GM19438 (cell line): ENCODE measurements around the gene PVR.
"Not testable (repeated sequence)": the region's sequence is repeated elsewhere in the genome, so short reads cannot be mapped to it uniquely, and the experiment has no call there.

Experiments
- ATAC-seq: cut with Tn5 transposase; IDR thresholded peaks from one replicate; pipeline ENCODE4 v1.9.1; 2021; ENCODE audit warnings: low read depth; ENCODE audit not compliant: unreplicated experiment

Gene PVR

GRCh38 chr19:44668985-44669764 is 25.5 kb downstream of the PVR start:
- ATAC-seq = no peak

- not testable (repeated sequence) for ATAC-seq
Measured at GRCh38 chr19:44670027-44670426, 26.3 kb downstream of the PVR start.

DNA sequence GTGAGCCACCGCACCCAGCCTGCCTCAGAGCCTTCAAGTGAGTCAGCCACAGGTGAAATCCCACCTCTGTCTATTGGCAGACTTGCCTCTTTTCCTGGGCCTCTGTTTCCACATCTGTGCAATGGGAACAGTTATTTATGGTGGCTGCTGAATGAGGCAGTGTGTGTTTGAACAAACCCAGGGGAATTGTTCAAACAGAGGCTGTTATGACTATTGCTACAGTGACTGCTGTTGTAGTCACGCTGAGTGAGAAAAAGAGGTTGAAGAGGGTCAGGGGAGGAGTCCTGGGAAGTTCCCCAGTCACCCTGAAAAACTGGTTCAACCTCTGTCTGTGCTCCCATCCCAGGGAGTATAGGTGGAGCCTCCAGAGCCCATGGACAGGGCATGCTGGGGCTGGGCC is 27.7 kb downstream of the PVR start, which contains the start of gene CEACAM19:
Gene CEACAM19 (plus strand): TSS at position 83 of the 400 bp plus-strand sequence. CDS start 450 bp downstream, outside the sequence.
- no peak for ATAC-seq

DNA sequence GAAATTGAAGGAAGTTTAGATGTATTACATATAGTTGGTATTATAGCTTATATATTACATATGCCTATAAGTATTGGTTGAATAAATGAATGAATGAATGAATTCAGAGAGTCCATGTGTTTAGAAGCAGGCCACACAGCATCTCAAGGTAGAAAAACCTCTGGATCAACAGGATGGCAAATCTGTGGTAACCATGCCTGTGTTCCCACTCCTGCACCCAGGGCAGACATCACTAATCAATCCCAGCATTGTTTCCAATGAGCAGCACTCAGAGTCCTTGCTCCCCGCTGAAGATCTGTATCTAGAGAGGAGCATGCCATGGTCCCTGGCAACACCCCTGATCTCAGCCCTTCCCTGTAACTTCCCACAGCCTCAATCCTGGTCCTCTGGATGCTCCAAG is 28.5 kb downstream of the PVR start:
- no peak for ATAC-seq

GRCh38 chr19:44673510-44673909 is 29.8 kb downstream of the PVR start:
- no peak for ATAC-seq

- ATAC-seq = no peak
Measured at GRCh38 chr19:44675521-44675920, 31.8 kb downstream of the PVR start.

DNA sequence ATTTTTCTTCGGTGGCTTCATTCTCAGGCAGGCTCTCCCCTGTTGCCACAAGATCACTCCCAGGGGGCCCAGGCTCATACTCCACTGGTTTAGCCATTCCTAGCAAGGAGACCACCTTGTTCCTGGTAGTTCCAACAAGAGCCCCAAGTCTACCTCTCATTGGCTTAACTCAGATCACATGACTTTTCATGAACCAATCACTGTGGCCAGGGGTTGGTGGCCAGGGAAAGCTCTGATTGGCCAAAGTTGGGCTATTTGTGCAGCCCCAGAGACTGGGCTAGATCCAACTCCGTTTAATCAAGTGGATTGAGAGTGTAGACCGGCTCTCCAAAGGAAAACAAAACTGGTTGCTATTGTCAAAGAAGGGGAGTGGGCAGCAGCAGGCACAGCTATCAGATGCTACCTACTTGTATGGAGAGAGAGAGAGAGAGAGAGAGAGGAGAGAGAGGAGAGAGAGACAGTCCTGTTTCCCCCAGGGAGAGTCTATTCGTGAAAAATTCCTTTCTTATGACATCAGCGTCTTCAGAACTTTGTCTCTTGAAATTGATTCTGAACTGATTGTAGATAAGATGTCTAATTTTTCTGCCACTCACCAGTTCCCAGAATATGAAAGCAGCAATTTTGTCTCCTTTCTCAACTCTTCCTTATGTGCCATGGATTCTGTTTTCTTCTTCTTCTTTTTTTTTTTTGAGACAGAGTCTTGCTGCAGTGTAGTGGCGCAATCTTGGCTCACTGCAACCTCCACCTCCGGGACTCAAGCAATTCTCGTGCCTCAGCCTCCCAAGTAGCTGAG is 33.5 kb downstream of the PVR start:
- no peak for ATAC-seq

DNA sequence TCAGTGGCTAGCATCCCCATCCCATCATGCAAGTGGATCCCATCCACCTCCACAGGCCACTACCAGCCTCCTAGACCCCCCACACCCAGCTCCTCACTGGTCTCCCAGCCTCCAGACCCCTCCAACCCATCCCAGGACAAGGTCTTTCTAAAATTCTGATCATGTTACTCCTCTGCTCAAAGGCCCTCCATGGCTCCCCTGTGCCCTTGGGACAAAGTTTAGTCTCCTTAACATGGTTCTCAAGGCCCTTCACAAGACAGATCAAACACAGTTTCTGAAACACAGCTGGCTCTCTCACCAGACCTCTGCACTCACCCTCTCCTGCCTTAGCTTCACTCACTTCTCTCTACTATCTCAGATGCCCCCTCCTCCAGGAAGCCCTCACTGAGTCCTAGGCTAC is 36.8 kb downstream of the PVR start:
- no peak for ATAC-seq

- no peak for ATAC-seq
Measured at GRCh38 chr19:44681992-44682790, 38.5 kb downstream of the PVR start.

DNA sequence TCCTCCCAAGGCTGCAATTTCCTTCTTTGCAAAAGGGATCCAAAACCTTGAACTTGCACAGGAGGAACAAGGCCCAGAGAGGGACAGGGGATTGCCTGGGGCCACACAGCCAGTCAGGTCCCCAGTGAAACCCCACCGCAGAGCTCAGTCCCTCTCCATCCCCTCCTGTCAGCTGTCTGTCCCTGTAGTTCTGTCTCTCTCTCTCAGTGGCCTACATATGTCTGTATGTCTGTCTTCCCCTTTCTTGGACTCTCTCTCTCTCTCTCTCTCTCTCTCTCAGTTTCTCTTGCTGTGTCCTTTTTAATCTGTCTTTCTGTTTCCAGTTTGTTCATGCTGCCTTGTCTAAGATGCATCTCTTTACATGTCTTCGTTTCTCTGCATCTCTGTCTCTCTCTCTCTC is 39.1 kb downstream of the PVR start:
- no peak for ATAC-seq

DNA sequence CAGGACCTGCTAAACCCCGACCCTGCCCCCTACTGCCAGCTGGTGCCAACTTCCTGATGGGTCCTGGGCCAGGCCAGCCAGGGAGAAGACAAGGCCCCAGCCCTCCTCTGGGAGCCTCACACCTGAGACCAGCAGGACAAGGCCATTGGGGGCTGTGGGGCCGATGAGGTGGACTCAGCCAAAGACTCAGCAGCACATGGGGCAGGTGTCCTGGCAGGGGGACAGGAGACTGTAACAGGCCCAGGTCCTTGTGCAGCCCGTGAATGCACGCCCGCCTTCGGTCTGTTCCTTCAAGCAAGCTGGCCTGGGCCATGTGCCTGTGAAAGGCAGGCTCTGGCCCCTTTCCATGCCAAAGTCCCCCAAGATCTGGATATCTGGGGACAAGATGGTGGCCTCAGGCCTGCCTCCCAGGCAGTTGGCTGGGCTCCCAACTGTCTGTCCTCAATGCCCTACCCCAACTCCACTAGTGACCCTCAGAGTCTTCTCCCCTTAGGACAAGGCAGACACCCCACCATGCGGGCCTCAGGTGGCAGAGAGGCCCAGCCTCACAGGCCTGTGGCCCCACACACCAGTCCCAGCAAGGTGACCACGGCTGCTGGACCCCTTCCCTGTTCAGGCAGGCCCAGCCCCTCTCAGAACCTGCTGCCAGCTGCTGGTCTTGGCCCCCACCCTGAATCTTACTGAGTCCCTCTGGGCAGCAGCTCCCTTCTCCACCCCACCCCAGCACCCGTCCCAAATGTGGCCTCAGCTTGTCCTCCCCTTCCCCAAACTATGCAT is 39.9 kb downstream of the PVR start:
- ATAC-seq = no peak

DNA sequence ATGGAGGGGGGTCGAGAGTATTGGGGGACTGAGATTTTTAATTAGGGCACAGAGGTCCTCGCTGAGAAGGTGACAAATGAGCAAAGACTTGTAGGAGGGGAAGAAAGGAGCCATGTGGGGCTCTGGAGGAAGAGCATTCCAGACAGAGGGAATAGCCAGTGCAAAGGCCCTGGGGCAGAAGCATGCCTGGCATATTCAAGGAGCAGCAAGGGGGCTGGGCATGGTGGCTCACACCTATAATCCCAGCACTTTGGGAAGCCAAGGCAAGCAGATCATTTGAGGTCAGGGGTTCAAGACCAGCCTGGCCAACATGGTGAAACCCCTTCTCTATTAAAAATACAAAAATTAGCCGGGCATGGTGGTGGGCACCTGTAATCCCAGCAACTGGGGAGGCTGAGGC is 40.7 kb downstream of the PVR start:
- ATAC-seq = not testable (repeated sequence)

GRCh38 chr19:44684892-44685863 is 41.5 kb downstream of the PVR start:
- ATAC-seq = no peak

- no peak for ATAC-seq
Measured at GRCh38 chr19:44685877-44686276, 42.2 kb downstream of the PVR start.

DNA sequence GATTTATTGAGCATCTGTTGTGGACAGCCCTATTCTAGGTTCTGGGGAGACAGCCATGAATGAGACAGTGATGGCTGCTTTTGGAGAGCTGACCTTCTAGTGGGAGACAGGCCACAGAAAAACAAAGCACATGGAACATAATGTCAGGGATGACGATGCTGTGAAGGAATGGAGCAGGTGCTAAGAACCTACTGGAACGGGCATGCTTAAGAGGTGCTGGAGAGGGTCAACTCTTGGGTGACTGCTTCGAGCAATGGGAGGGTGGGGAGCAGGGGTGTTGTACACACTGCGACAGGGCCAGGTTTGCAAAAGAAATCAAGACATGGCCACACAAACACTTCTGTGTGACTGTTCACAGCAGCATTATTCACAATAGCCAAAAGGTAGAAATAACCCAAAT is 43.2 kb downstream of the PVR start:
- no peak for ATAC-seq

GRCh38 chr19:44687888-44688287 is 44.2 kb downstream of the PVR start:
- ATAC-seq = no peak

DNA sequence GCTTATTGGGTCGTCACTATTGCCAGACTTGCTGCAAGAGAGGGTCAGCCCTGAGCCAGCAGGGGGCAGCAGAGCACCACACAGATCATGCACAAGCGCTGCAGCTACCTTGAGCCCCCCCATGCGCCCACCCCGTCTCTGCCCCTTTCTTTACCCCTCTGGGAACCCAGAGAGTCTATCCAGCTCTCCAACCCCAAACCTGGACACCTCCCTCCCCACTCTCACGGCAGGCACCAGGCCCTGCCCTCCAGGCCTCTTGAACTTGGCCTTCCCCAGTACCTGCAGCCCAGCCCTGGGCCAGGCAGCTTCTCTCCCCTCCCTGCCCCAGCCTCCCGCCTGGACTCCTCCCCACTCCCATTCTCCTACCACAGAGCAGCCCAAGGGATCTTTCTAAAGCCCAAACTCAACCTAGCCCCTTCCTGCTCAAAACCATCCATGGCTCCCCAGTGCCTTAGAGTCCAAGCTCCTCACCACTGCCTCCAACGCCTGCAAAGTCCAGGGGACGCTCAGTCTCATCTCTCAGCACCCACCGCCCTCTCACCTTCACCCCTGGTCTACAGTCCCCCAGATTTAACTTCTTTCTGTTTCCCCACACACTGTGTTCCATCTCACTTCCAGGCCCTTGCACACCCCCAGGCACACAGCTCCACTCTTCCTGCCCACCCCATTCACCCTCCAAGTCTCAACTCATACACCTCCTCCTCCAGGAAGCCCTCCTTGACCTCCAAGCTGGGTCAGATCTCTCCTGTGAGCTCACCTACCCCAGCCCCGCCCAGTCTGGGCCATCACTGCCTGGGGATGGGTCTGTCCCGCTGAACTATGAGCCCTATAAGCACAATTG is 45.8 kb downstream of the PVR start:
- no peak for ATAC-seq

DNA sequence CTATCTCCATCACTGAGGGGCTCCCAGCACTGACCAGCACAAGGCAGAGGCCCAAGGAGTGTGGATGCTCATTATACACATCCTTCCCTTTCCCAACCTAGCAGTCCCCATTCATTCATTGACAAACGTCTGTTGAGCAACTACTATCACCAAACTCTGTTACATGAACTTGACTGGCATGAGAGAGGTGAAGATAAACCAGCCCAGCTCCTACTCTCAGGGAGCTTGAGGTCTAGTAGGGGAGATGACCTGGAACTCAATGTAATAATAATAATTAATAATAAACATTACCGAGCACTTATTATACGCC is 46.4 kb downstream of the PVR start:
- no peak for ATAC-seq

GRCh38 chr19:44692379-44692721 is 48.6 kb downstream of the PVR start:
- no peak for ATAC-seq
